SK-N-SH (cell line): ENCODE measurements around the gene ZNF19. TPM values are rescaled to one million over a fixed set of nuclear protein-coding genes. Genes with fewer than 3 reads are reported as not detected.

Experiments used
- CTCF ChIA-PET: fragments of 300-600, 350-600 bp; formaldehyde crosslinking; extraction: SDS; loops from one replicate; lab custom pipeline; 2021; lab: Yijun Ruan, JAX
- POLR2A ChIA-PET: fragments of 350-600 bp; sonication (Branson Sonifier 250); formaldehyde crosslinking; extraction: SDS; loops from one replicate; lab custom pipeline; 2020; ENCODE audit warnings: antibody characterized with exemption, inconsistent platforms; lab: Yijun Ruan, JAX
- DNase-seq: peaks from one replicate; pipeline ENCODE4 v3.0.0; 2012
- H2AFZ ChIP-seq: fragments of 200-600 bp; sonication (generic); 2 replicates; pipeline ENCODE4 v1.8.1; 2016; ENCODE audit warnings: antibody characterized with exemption, mild to moderate bottlenecking, low read depth
- H3F3A ChIP-seq: fragments of 200-600 bp; sonication (generic); replicated peaks from 2 replicates; pipeline ENCODE3; 2016; ENCODE audit warnings: antibody characterized with exemption, mild to moderate bottlenecking; ENCODE audit not compliant: insufficient read depth
- H3K27ac ChIP-seq, 2 experiments: fragments of 200-500 bp in 1 of 2; fragments of 200-600 bp in 1 of 2; sonication (Bioruptor generic) in 1 of 2; sonication (generic), shearing (Covaris generic) in 1 of 2; 2 replicates each; pipeline versions ENCODE4 v1.5.1 to v1.6.1; 2014 to 2016; ENCODE audit warnings: low read depth in 2 of 2, inconsistent platforms in 1 of 2, low read length in 1 of 2, mild to moderate bottlenecking in 1 of 2, mixed read lengths in 1 of 2
- H3K27me3 ChIP-seq: fragments of 200-600 bp; sonication (generic), shearing (Covaris generic); 2 replicates; pipeline ENCODE4 v1.6.1; 2016; ENCODE audit warnings: mixed run types; ENCODE audit not compliant: insufficient read depth
- H3K36me3 ChIP-seq, 2 experiments: fragments of 200-500 bp in 1 of 2; fragments of 200-600 bp in 1 of 2; sonication (Bioruptor generic) in 1 of 2; sonication (generic) in 1 of 2; replicated peaks in 1 of 2; 2 replicates each; pipeline versions ENCODE3 to v1.5.1; 2014 to 2016; ENCODE audit warnings: low read length in 1 of 2, mild to moderate bottlenecking in 1 of 2; ENCODE audit not compliant: insufficient read depth in 2 of 2, control insufficient read depth in 1 of 2
- H3K4me1 ChIP-seq, 2 experiments: fragments of 200-500 bp in 1 of 2; fragments of 200-600 bp in 1 of 2; sonication (Bioruptor generic) in 1 of 2; sonication (generic), shearing (Covaris generic) in 1 of 2; 2 replicates each; pipeline versions ENCODE4 v1.5.1 to v1.6.1; 2014 to 2016; ENCODE audit warnings: low read depth in 1 of 2, low read length in 1 of 2, mixed run types in 1 of 2; ENCODE audit not compliant: insufficient read depth in 2 of 2, control insufficient read depth in 1 of 2
- H3K4me2 ChIP-seq: fragments of 200-600 bp; sonication (generic), shearing (Covaris generic); 2 replicates; pipeline ENCODE4 v1.6.1; 2017; ENCODE audit warnings: mixed run types
- H3K4me3 ChIP-seq, 2 experiments: fragments of 200-500 bp in 1 of 2; fragments of 200-600 bp in 1 of 2; sonication (Bioruptor generic) in 1 of 2; sonication (generic), shearing (Covaris generic) in 1 of 2; 2 replicates each; pipeline versions ENCODE4 v1.5.1 to v1.8.1; 2014 to 2016; ENCODE audit warnings: low read depth in 2 of 2, inconsistent platforms in 1 of 2, low read length in 1 of 2, mild to moderate bottlenecking in 1 of 2, mixed read lengths in 1 of 2, moderate library complexity in 1 of 2
- H3K79me2 ChIP-seq: fragments of 200-600 bp; sonication (generic); 2 replicates; pipeline ENCODE4 v1.8.1; 2017; ENCODE audit warnings: mild to moderate bottlenecking; ENCODE audit not compliant: insufficient read depth
- H3K9ac ChIP-seq: fragments of 200-600 bp; sonication (generic); 2 replicates; pipeline ENCODE4 v1.6.1; 2017; ENCODE audit warnings: mixed run types
- H3K9me2 ChIP-seq: fragments of 200-600 bp; sonication (generic); 2 replicates; pipeline ENCODE4 v1.6.1; 2017; ENCODE audit warnings: mixed run types
- H3K9me3 ChIP-seq: fragments of 200-600 bp; sonication (generic); 2 replicates; pipeline ENCODE4 v1.6.1; 2017; ENCODE audit warnings: mixed run types, mild to moderate bottlenecking, moderate library complexity
- H4K20me1 ChIP-seq: fragments of 200-600 bp; sonication (generic); 2 replicates; pipeline ENCODE4 v1.6.1; 2017; ENCODE audit warnings: mild to moderate bottlenecking, mixed run types; ENCODE audit not compliant: insufficient read depth
- CTCF ChIP-seq: fragments of 200-600 bp; sonication (generic); IDR thresholded peaks from 2 replicates; pipeline ENCODE4 v1.6.1; 2017; ENCODE audit warnings: antibody characterized with exemption, mild to moderate bottlenecking, moderate library complexity
- ELF1 ChIP-seq: IDR thresholded peaks from 2 replicates; pipeline ENCODE4 v1.4.0; 2012
- EZH2phosphoT487 ChIP-seq: fragments of 200-600 bp; sonication (generic); IDR thresholded peaks from 2 replicates; pipeline ENCODE4 v1.6.1; 2017; ENCODE audit warnings: low read depth, mixed run types, mild to moderate bottlenecking, antibody characterized with exemption, moderate library complexity, borderline replicate concordance
- MEF2A ChIP-seq: IDR thresholded peaks from 2 replicates; pipeline ENCODE4 v1.4.0; 2012; ENCODE audit warnings: low read depth, borderline replicate concordance
- MXI1 ChIP-seq: IDR thresholded peaks from 2 replicates; pipeline ENCODE4 v1.6.1; 2012; ENCODE audit warnings: mild to moderate bottlenecking, low read depth, low read length, improper control_type of control experiment
- POLR2AphosphoS5 ChIP-seq: IDR thresholded peaks from 2 replicates; pipeline ENCODE4 v1.6.1; 2012; ENCODE audit warnings: low read depth, low read length
- RXRA ChIP-seq: IDR thresholded peaks from 2 replicates; pipeline ENCODE4 v1.4.0; 2012; ENCODE audit warnings: low read depth, mild to moderate bottlenecking, borderline replicate concordance
- SIN3A ChIP-seq: IDR thresholded peaks from 2 replicates; pipeline ENCODE4 v1.6.1; 2012; ENCODE audit warnings: low read depth, mild to moderate bottlenecking, low read length, moderate library complexity, borderline replicate concordance
- TAF1 ChIP-seq: IDR thresholded peaks from 2 replicates; pipeline ENCODE4 v1.6.1; 2012; ENCODE audit warnings: low read depth, mild to moderate bottlenecking, low read length, moderate library complexity, borderline replicate concordance
- TEAD4 ChIP-seq: IDR thresholded peaks from 2 replicates; pipeline ENCODE4 v1.4.0; 2012; ENCODE audit warnings: mild to moderate bottlenecking, borderline replicate concordance; ENCODE audit not compliant: insufficient read depth
- WGBS: methylation state at CpG from one replicate; pipeline ENCODE4 v1.1.6; 2017; ENCODE audit warnings: low lambda C conversion rate; 5-methylcytosine and 5-hydroxymethylcytosine counted together
- polyA plus RNA-seq, 3 experiments: library from polyadenylated mRNA; depleted of rRNA; stranded (reverse); fragments of >200 nt; gene quantifications; 2 replicates each; pipeline ENCODE4 v1.2.3, GENCODE V29; 2012

Gene ZNF19
- polyA plus RNA-seq, 1 of the 3 experiments (the other 2 are of a cell fraction): 1.4 TPM

- ChIA-PET CTCF (interaction anchor here (0.8 to 8.2 kb wide), 11 partner anchors 8 to 460 kb away, joined by 3 to 162 read pairs (median 4); no protein-coding TSS in a partner anchor), POLR2A (no interaction called here)
- no peak overlapping the region for H2AFZ ChIP-seq
- 15% methylated on average over 3 of the region's 3 CpGs for WGBS
- no peaks in the 10 kb centered on the region for H3K79me2 ChIP-seq
- H3K9me3 ChIP-seq: no peaks in the 10 kb centered on the region
- H3K4me1 ChIP-seq: no peaks in the 10 kb centered on the region
- no peak overlapping the region for H3K4me3 ChIP-seq
- H3K9me2 ChIP-seq: no peaks in the 10 kb centered on the region
- H3K27ac ChIP-seq: no peak overlapping the region
- no peaks in the 10 kb centered on the region for H3K36me3 ChIP-seq
- no peak overlapping the region for H3K9ac ChIP-seq
- H3K27me3 ChIP-seq: no peaks in the 10 kb centered on the region; the same call in 1 of the 2 replicates
- no peaks in the 10 kb centered on the region for H3F3A ChIP-seq
- TF ChIP-seq TEAD4 (no peak), MXI1 (no peak), SIN3A (no peak), TAF1 (no peak), RXRA (no peak), MEF2A (no peak), EZH2phosphoT487 (no peak)
- no peaks in the 10 kb centered on the region for H4K20me1 ChIP-seq
- no peak overlapping the region for H3K4me2 ChIP-seq
- no peak for DNase-seq
Observed at GRCh38 chr16:71501547-71501946, 12.4 kb upstream of the ZNF19 start.

- TF ChIP-seq ELF1 (no peak), POLR2AphosphoS5 (no peak), CTCF (no peak)
- TF ChIP-seq, all 33 proteins: peak for 0
- Histone ChIP-seq H3K9me3 (no peaks in the 10 kb centered on the region), H3K27ac (no peak overlapping the region), H3K4me1 (no peaks in the 10 kb centered on the region), H3K4me3 (no peak overlapping the region), H2AFZ (no peak overlapping the region), H4K20me1 (no peaks in the 10 kb centered on the region), H3K27me3 (no peaks in the 10 kb centered on the region; the same call in 1 of the 2 replicates), H3K9me2 (no peaks in the 10 kb centered on the region), H3K9ac (no peak overlapping the region), H3K36me3 (no peaks in the 10 kb centered on the region), H3K79me2 (no peaks in the 10 kb centered on the region), H3F3A (no peaks in the 10 kb centered on the region), H3K4me2 (no peak overlapping the region)
- CTCF ChIA-PET: interaction anchor here (0.6 to 8.2 kb wide), 10 partner anchors 21 to 460 kb away, joined by 3 to 162 read pairs (median 4); no protein-coding TSS in a partner anchor
- no peak for DNase-seq
- POLR2A ChIA-PET: no interaction called here
- WGBS: 35% methylated on average over 2 of the region's 2 CpGs
Observed at GRCh38 chr16:71500964-71501363, 11.8 kb upstream of the ZNF19 start.
